BJ (cell line): ENCODE data around the gene RFX3. TPM values are rescaled to one million over a fixed set of nuclear protein-coding genes. Genes with fewer than 3 reads are reported as not detected.

Source experiments
- CTCF ChIA-PET: fragments of 350-600 bp; formaldehyde crosslinking; extraction: SDS; loops from one replicate; lab custom pipeline; 2021; ENCODE audit warnings: antibody characterized with exemption, inconsistent platforms; lab: Yijun Ruan, JAX
- POLR2A ChIA-PET: fragments of 300-600 bp; sonication (Branson Sonifier 250); formaldehyde crosslinking; extraction: SDS; loops from one replicate; lab custom pipeline; 2021; ENCODE audit warnings: antibody characterized with exemption; lab: Charles Lee
- DNase-seq: peaks from one replicate; pipeline ENCODE4 v3.0.0-alpha.2; 2011; ENCODE audit warnings: low read depth
- H3K27me3 ChIP-seq: 2 replicates; pipeline ENCODE4 v1.6.0; 2011; ENCODE audit warnings: low read length; ENCODE audit not compliant: control insufficient read depth, insufficient read depth
- H3K36me3 ChIP-seq: 2 replicates; pipeline ENCODE4 v1.5.1; 2011; ENCODE audit warnings: low read length; ENCODE audit not compliant: control insufficient read depth, insufficient read depth
- H3K4me3 ChIP-seq: 2 replicates; pipeline ENCODE4 v1.5.1; 2011; ENCODE audit warnings: low read depth, mild to moderate bottlenecking, control low read depth, low read length
- polyA plus RNA-seq: library from polyadenylated mRNA; depleted of rRNA; stranded (reverse); fragments of >200 nt; gene quantifications from 2 replicates; pipeline ENCODE4 v1.2.3, GENCODE V29; 2011
- TF ChIP-seq, protein P1 (sequence below): IDR thresholded peaks from 2 replicates; pipeline ENCODE4 v1.5.1; 2011; ENCODE audit warnings: low read depth, mild to moderate bottlenecking, control low read depth, inconsistent platforms, low read length, moderate library complexity; ENCODE audit not compliant: insufficient read depth

The RFX3 gene
- polyA plus RNA-seq, 1 experiment: 2.2 TPM

DNA sequence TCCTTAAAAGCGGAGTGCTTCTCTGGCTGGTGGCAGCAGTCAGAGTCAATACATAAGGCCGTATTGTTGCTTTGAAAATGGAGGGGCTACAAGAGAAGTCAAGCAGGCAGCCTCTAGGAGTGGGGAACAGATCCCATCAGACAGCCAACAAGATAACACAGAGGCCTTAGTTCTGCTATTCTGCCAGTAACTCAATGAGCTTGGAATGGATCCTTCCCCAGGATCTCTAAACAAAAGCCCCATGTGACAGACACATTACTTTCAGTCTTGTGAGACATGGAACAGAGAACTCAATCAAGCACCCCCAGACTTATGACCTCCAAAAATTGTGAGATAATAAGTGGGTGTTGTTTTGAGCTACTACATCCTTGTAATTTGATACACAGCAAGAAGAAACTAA lies 158.6 kb downstream of the RFX3 start:
- TF ChIP-seq, protein P1, sequence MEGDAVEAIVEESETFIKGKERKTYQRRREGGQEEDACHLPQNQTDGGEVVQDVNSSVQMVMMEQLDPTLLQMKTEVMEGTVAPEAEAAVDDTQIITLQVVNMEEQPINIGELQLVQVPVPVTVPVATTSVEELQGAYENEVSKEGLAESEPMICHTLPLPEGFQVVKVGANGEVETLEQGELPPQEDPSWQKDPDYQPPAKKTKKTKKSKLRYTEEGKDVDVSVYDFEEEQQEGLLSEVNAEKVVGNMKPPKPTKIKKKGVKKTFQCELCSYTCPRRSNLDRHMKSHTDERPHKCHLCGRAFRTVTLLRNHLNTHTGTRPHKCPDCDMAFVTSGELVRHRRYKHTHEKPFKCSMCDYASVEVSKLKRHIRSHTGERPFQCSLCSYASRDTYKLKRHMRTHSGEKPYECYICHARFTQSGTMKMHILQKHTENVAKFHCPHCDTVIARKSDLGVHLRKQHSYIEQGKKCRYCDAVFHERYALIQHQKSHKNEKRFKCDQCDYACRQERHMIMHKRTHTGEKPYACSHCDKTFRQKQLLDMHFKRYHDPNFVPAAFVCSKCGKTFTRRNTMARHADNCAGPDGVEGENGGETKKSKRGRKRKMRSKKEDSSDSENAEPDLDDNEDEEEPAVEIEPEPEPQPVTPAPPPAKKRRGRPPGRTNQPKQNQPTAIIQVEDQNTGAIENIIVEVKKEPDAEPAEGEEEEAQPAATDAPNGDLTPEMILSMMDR: no peak

DNA sequence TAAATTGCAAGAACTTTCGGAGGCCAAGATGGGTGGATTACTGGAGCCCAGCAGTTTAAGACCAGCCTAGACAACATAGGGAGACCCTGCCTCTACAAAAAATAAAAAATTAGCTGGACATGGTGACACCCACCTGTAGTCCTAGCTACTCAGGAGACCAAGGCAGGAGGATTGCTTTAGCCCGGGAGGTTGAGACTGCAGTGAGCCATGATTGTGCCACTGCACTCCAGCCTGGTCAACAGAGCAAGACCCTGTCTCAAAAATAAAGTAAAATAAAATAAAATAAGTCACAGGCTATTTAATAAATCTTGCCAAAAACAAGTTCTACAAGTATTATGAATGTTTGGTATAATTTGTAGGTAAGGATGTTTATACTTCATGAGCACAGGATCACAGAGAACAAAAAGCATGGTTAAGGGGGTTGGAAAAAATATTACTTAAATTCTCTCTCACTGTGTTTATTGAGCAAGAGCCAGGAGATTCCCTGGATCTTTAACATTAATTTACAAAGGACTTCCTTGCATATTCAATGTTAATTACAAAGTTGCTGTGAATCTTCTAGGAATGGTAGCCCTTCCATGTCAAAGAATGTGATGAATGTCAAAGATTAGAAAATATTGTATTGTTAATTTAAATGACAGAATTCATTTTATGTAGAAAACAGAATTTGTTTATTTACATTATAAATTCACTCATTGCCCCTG lies 164.0 kb downstream of the RFX3 start:
- DNase-seq: no peak
- ChIA-PET CTCF (interaction anchor here (0.6 kb wide), 1 partner anchor 93 kb away, joined by 3 read pairs; no protein-coding TSS in a partner anchor), POLR2A (no interaction called here)
- TF ChIP-seq, protein P1: no peak
- Histone ChIP-seq H3K27me3 (no peaks in the 10 kb centered on the region), H3K36me3 (no peaks in the 10 kb centered on the region), H3K4me3 (no peak overlapping the region)

More for the DNA sequence above, 158.6 kb downstream of the RFX3 start:
- no peak for DNase-seq
- Histone ChIP-seq H3K36me3 (no peaks in the 10 kb centered on the region), H3K27me3 (no peaks in the 10 kb centered on the region), H3K4me3 (no peak overlapping the region)
- ChIA-PET CTCF (no interaction called here), POLR2A (no interaction called here)

DNA sequence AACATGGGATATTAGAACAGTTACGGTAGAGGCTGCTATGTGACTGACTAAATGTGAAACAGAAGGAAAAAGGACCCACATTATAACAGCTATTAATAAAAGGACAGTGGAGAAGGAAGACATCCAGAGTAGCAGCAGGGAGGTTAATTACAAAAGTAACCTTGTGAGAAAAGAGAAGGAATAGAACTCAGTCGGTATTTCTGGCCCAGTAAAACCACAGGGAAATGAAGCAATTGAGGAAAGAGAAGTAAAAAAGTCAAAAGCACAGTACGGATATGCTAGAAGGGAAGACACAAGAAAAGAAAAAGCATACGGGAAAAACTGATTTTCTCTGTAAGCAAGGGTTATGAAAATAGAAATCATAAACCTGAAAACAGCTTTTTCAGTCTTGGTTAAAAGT lies 164.7 kb downstream of the RFX3 start:
- Histone ChIP-seq H3K4me3 (no peak overlapping the region), H3K36me3 (no peaks in the 10 kb centered on the region), H3K27me3 (no peaks in the 10 kb centered on the region)
- DNase-seq: no peak
- ChIA-PET POLR2A (no interaction called here), CTCF (no interaction called here)
- TF ChIP-seq, protein P1: no peak

DNA sequence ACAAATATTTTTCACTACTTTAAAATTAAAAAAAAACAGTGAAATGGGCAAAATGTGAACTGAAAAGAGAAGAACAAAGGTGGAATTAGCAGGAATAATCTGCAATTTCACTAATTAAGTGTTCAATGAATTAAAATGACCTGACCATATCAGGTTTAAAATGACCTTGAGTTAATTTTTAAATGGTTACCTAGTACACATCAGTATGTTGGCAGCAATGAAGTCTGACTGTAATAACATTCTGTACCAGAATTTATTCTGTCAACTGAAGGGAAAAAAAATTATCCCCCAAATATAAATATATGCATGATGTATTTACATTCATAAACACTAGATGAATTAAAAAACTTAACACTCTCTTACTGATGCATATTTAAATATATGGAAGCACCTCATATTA lies 165.6 kb downstream of the RFX3 start:
- Histone ChIP-seq H3K4me3 (no peak overlapping the region), H3K36me3 (no peaks in the 10 kb centered on the region), H3K27me3 (no peaks in the 10 kb centered on the region)
- DNase-seq: no peak
- POLR2A ChIA-PET: no interaction called here
- TF ChIP-seq, protein P1: no peak
- CTCF ChIA-PET: no interaction called here

DNA sequence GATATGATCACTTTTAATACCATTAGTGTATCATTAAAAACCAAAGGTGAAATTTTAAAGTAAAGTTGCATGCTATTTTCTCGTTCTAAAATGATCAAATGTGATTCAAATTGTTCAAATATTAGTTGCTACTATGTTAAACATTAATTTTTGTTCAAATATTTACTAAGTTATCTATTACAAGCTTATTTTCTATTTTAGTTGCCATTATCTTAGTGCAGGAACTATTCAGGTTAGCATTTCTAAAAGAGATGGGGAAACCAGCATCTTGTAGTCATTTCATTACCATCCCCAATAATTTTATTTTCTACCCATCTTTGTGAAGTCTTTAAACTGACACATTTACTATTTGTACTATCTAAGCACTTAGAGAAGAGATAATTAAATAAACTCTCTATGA lies 166.0 kb downstream of the RFX3 start:
- H3K27me3 ChIP-seq: no peaks in the 10 kb centered on the region
- H3K4me3 ChIP-seq: no peak overlapping the region
- no peak for DNase-seq
- TF ChIP-seq, protein P1: no peak
- CTCF ChIA-PET: no interaction called here
- H3K36me3 ChIP-seq: no peaks in the 10 kb centered on the region
- POLR2A ChIA-PET: no interaction called here
